ENCODE results near the gene MDH1B.
"Not testable (repeated sequence)": the region's sequence is repeated elsewhere in the genome, so short reads cannot be mapped to it uniquely, and the experiment has no call there.

The MDH1B gene

DNA sequence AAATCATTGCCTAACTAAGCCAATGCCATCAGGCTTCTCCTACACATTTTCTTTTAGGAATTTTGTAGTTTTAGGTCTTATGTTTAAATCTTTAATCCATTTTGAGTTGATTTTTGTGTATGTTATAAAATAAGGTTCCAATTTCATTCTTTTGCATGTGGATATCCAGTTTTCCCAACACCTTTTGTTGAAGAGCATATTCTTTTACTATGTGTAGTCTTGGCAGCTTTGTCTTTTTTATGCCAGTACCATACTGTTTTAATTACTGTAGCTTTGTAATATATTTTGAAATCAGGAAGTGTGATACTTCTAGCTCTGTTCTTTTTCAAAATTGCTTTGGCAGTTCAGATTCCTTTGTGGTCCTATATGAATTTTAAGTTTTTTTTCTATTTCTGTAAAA, 11.3 kb upstream of the MDH1B start:
- DNase-seq (ENCODE audit: low read depth): no peak
- H3K4me3 ChIP-seq (ENCODE audit: low read depth, low read length): no peak overlapping the region

DNA sequence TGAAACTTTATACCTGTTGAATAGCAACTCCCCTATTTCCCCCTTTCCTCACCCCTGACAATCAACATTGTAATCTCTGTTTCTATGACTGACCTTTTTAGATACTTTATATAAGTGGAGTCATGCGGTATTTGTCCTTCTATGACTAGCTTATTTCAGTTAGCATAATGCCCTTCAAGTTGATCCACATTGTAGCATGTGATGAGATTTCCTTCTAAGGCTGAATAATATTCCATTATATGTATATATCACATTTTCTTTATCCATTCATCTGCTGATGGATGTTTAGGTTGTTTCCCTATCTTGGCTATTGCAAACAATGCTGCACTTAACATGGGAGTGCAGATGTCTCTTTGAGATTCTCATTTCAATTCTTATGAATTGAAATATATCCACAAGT, 9.7 kb upstream of the MDH1B start:
- no peak overlapping the region for H3K4me3 ChIP-seq (ENCODE audit: low read depth, low read length)
- DNase-seq (ENCODE audit: low read depth): no peak

- H3K4me3 ChIP-seq (ENCODE audit: low read depth, low read length): peak overlapping the region; percentile 66
- DNase-seq (ENCODE audit: low read depth): no peak
Measured at GRCh38 chr2:206766057-206766930, 1.2 kb upstream of the MDH1B start.

DNA sequence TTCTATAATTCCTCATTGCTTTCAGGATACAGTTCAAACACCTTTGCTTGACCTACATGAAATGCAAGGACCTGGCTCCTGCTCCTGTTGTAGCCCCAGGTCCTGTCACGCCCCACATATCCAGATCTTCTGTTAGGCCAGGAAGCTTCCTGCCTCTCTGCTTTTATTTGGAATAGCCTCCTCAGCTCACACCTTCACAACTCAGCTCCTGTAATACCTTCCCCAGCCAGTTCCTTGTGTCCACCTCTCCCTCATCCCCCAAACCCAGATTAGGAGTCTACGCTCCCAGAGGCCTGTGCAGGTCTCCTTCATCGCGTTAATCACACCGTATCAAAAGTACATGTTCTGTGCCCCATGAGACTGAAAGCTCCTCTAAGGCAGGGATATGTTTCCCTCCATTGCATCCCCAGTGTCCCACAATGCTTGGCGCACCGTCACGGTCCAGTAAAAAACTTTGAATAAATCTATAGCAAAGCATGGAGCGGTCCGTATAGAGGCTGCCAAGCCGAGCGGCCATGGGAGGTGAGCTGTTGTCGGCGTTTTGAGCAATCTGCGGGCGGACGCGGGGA, 371 bp downstream of the MDH1B start:
- no peak for DNase-seq (ENCODE audit: low read depth)
- peak overlapping the region; percentile 66 for H3K4me3 ChIP-seq (ENCODE audit: low read depth, low read length)

DNA sequence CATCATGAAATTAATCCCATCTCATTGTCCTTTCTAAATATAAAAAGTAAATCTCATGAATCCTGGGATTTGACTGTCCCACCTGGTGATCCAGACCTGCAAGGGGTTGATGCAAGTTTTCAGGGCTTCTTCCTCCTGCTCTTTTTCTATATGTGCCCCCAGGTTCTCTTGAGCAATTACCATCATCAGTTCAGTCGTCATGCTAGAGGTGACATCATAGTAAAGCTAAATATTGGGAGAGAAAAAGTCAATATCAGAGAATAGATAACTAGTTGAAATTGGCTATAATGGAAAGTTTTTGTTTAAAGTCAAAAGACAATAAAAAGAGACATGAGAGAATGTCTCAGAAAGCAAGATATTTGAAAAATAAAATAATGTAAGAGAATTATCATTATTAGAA, 8.3 kb downstream of the MDH1B start:
- no peak overlapping the region for H3K4me3 ChIP-seq (ENCODE audit: low read depth, low read length)
- DNase-seq (ENCODE audit: low read depth): no peak

DNA sequence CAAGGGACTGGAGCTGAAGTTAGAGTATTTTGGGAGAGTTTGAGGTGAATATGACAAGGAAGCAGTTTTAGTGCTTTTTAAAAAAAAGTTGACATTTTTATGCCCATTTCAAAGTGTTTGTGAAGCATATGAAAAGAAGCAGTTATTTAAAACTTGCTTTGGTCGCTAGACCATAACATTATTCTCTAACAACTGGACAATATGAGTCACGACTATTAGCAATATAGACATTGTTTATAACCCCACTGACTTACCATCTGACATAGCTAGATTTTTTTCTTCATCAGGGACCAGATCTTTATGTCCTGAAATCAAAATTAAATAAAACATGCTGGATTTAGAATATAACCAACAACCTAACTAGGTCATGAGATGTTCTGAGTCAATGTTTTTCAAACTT, 24.3 kb downstream of the MDH1B start:
- no peak overlapping the region for H3K4me3 ChIP-seq (ENCODE audit: low read depth, low read length)
- DNase-seq (ENCODE audit: low read depth): no peak

DNA sequence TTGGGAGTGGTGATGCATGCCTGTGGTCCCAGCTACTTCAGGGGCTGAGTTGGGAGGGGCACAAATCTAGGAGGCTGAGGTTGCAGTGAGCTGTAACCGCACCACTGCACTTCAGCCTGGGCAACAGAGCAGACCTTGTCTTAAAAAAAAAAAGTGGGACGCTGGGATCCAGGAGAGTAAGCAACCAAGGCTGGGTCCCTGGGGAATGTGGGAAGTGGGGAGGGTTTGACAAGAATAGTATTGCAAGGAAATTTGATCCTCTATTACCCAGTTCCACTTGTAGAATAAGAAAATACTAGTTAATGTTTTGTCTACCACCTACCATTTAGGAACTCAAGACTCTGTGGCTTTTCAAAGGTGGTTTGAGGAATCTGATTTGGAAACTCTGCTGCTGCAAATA, 25.9 kb downstream of the MDH1B start:
- H3K4me3 ChIP-seq (ENCODE audit: low read depth, low read length): no peak overlapping the region
- DNase-seq (ENCODE audit: low read depth): no peak

- no peak for DNase-seq (ENCODE audit: low read depth)
- no peak overlapping the region for H3K4me3 ChIP-seq (ENCODE audit: low read depth, low read length)
Measured at GRCh38 chr2:206736935-206737334, 28.2 kb downstream of the MDH1B start.

DNA sequence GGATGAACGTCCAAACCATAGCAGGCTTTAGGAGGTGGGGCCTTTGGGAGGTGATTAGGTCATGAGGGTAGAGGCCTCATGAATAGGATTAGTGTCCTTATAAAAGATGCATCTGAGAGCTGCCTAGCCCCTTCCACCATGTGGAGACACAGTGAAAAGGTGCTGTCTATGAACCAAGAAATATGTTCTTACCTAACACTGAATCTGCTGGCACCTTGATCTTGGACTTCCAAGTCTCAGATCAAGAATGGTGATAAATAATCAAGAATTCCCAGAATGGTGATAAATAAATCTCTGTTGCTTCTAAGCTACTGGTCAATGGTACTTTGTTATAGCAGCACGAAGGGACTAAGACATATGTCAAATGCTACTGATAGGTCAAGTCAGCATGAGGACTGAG, 31.8 kb downstream of the MDH1B start:
- DNase-seq (ENCODE audit: low read depth): no peak
- H3K4me3 ChIP-seq (ENCODE audit: low read depth, low read length): no peak overlapping the region

DNA sequence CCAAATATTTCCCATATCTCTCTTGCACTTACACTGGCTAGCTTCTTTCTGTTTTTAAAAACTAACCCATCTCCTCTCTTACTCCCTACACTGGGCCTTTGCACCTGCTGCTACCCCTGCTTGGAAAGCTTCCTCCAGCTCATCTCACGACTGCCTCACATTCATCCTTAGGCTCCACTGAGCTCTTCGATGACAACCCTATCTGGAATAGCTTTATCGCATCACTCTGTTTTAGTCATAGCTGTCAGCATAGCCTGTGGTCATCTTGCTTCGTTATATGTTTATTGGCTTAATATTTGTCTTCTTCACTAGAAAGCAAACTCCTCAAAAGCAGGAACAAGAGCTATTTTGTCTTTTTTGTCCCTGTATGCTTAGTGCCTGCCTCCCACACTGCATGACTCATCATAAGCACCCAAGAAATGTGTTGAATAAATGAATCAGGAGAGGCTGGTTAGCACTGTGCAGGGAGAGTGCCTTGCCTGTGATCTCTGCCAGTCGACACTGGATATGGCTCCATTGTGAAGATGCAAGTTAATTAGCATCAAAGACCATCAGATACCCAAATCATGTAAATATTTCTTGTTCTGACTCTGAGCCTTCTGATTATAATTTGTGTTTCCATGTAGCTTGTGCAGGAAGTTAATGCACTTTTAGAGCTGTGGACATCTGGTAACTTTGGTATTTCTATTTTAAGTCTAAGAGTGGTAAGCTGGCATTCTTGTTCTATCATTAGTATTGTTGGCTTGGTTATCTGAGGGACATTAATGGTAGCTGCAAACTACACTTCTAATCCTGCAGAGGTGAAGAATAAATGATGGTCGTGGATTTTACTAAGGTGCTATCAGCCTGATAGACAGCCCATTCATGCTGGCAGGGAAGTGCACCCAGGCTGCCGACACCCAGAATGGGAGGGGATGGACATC, 36.6 kb downstream of the MDH1B start:
- no peak overlapping the region for H3K4me3 ChIP-seq (ENCODE audit: low read depth, low read length)
- DNase-seq (ENCODE audit: low read depth): no peak

DNA sequence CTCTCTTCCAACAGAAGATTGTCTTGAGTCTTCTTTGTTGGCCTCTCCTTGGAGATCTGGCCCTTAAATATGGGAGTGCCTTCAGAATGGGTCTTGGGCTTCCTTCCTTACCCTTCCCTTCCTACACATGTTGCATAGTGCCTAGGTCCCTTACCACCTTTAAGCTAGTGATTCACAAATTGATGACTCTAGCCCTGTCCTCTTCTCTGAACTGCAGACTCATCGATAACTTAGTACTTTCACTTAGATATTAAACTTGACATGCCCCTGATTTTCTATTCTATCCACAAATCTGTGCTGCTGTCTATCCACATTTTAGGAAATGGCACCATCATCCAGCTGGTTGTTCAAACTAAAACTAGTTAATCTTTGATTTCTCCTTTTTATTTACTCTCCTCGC, 37.8 kb downstream of the MDH1B start:
- no peak for DNase-seq (ENCODE audit: low read depth)
- H3K4me3 ChIP-seq (ENCODE audit: low read depth, low read length): no peak overlapping the region

DNA sequence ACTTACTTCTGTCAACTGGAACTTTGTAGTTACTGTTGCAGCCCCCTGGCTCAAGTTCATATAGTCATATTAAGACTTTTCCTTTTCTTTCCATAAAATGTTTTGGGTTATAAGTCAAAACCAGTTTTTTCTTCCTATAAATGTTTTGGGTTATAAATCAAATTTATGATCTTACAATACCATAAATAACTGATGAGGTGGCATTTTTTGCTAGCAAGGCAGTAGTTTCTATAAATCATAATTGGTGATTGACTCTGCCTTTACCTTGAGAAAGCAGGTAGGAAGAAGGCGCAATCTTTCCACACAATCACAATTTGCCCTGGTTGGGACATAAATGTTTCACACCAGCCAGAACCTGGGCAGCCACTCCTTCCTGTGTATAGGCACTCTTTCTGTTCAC, 41.8 kb downstream of the MDH1B start:
- no peak overlapping the region for H3K4me3 ChIP-seq (ENCODE audit: low read depth, low read length)
- no peak for DNase-seq (ENCODE audit: low read depth)

DNA sequence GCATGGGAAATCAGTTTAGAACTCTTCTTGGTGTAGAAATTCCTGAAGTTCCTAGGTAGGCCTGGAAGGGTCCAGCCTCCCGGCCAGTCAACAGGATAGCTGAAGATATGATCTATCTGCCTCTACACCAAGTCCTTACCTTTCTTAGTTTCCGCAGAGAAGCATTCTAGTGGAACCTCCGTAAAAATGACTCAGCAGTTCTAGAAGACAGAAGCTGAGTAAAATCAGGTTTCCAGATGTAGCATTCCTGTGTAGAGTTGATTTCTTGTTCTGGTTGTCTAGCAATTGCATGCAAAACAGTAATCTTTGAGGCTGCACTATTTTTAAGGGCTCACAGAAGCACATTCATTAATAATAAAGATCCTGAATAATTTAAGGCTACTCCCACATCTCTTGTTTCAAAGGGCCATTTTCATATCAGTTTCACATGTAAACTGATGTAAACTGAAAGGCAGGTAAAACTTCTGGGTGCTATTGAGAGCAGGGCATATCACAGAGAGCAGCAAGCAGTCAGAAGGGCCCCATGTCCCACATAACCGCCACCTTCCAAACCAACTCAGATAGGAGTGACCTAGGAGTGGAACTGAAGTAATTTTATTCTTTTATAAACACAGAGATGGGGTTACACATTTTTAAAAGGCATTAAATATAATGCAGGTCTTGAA, 43.7 kb downstream of the MDH1B start:
- H3K4me3 ChIP-seq (ENCODE audit: low read depth, low read length): no peak overlapping the region
- no peak for DNase-seq (ENCODE audit: low read depth)

DNA sequence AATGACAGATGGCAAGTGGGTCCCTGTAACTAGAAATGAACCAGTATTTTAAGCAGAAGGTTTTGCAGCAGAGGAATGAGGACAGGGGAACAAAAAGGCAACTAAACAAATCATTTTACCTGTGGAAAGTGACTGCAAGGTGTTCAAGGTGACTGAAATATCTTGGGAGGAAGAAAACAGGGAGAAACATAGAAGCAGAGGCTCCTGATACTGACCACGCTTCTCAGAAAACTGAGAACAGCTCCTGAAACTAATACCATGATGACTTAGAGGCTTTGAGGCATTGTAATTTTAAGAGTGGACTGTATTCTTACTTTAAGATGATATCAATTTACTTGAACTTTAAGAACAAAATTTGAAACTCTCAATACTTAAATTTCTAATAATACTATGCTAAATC, 46.8 kb downstream of the MDH1B start, which contains the start of gene DYTN:
Gene DYTN (minus strand): TSS at position 101 of the 400 bp plus-strand sequence. CDS start 117 bp downstream, outside the sequence.
- no peak for DNase-seq (ENCODE audit: low read depth)

GRCh38 chr2:206716623-206717022, 48.5 kb downstream of the MDH1B start:
- no peak for DNase-seq (ENCODE audit: low read depth)
- H3K4me3 ChIP-seq (ENCODE audit: low read depth, low read length): no peak overlapping the region

More for the DNA sequence above, 46.8 kb downstream of the MDH1B start, which contains the start of gene DYTN:
- no peak within 1 kb of the TSS for H3K4me3 ChIP-seq (ENCODE audit: low read depth, low read length)

DNA sequence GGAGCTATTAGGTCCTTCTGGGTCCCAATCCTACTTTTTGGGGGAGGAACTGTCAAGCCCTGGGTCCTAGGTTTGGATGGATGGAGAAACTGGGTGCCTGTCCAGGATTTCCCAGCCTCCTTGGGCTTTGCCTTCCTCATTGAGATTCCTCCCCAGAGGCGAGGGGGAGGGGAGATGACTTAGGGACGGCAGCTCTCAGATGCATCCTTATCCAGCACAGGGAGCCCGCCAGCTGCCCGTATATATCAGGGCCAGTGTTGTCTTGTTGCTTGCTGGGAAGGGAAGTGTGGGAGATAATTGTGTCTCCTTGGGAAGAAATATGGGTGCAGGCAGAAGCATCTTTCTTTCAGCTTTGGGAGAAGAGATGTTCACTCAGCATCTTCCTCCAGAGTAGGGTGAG, 49.9 kb downstream of the MDH1B start:
- H3K4me3 ChIP-seq (ENCODE audit: low read depth, low read length); DNase-seq (ENCODE audit: low read depth): not testable (repeated sequence)

DNA sequence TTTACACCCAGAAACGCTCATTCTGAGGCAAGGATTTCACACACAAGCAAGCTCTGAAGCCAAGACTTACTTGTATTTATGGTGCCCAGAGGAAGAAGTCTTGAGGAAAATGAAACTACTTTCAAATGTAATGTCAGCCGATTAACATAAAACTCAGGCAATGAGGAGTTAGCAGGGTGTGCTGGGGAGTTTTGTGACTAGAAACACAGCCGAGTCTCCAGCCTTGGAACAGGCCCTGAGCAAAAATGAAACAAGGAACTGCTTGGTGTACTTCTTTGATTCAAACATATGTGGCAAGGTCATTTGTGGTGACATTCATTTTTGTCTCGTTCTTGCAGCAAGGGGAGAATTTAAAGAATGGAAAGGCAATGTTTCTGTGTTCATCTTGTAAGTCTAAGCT, 51.4 kb downstream of the MDH1B start:
- DNase-seq (ENCODE audit: low read depth): no peak
- H3K4me3 ChIP-seq (ENCODE audit: low read depth, low read length): no peak overlapping the region

- H3K4me3 ChIP-seq (ENCODE audit: low read depth, low read length): no peak overlapping the region
- DNase-seq (ENCODE audit: low read depth): no peak
Measured at GRCh38 chr2:206708286-206708685, 56.8 kb downstream of the MDH1B start.

GRCh38 chr2:206707164-206707701, 57.9 kb downstream of the MDH1B start:
- no peak for DNase-seq (ENCODE audit: low read depth)
- no peak overlapping the region for H3K4me3 ChIP-seq (ENCODE audit: low read depth, low read length)

All from skeletal muscle cell (primary cell).